SK-N-SH (cell line): Measurements from ENCODE around the gene APRT. TPM values are rescaled to one million over a fixed set of nuclear protein-coding genes. Genes with fewer than 3 reads are reported as not detected.
"Not testable (repeated sequence)": the region's sequence is repeated elsewhere in the genome, so short reads cannot be mapped to it uniquely, and the experiment has no call there.

Experiments
- CTCF ChIA-PET: fragments of 300-600, 350-600 bp; formaldehyde crosslinking; extraction: SDS; loops from one replicate; lab custom pipeline; 2021; lab: Yijun Ruan, JAX
- POLR2A ChIA-PET: fragments of 350-600 bp; sonication (Branson Sonifier 250); formaldehyde crosslinking; extraction: SDS; loops from one replicate; lab custom pipeline; 2020; ENCODE audit warnings: antibody characterized with exemption, inconsistent platforms; lab: Yijun Ruan, JAX
- DNase-seq: peaks from one replicate; pipeline ENCODE4 v3.0.0; 2012
- H2AFZ ChIP-seq: fragments of 200-600 bp; sonication (generic); 2 replicates; pipeline ENCODE4 v1.8.1; 2016; ENCODE audit warnings: antibody characterized with exemption, mild to moderate bottlenecking, low read depth
- H3F3A ChIP-seq: fragments of 200-600 bp; sonication (generic); replicated peaks from 2 replicates; pipeline ENCODE3; 2016; ENCODE audit warnings: antibody characterized with exemption, mild to moderate bottlenecking; ENCODE audit not compliant: insufficient read depth
- H3K27ac ChIP-seq, 2 experiments: fragments of 200-500 bp in 1 of 2; fragments of 200-600 bp in 1 of 2; sonication (Bioruptor generic) in 1 of 2; sonication (generic), shearing (Covaris generic) in 1 of 2; 2 replicates each; pipeline versions ENCODE4 v1.5.1 to v1.6.1; 2014 to 2016; ENCODE audit warnings: low read depth in 2 of 2, inconsistent platforms in 1 of 2, low read length in 1 of 2, mild to moderate bottlenecking in 1 of 2, mixed read lengths in 1 of 2
- H3K27me3 ChIP-seq: fragments of 200-600 bp; sonication (generic), shearing (Covaris generic); 2 replicates; pipeline ENCODE4 v1.6.1; 2016; ENCODE audit warnings: mixed run types; ENCODE audit not compliant: insufficient read depth
- H3K36me3 ChIP-seq, 2 experiments: fragments of 200-500 bp in 1 of 2; fragments of 200-600 bp in 1 of 2; sonication (Bioruptor generic) in 1 of 2; sonication (generic) in 1 of 2; replicated peaks in 1 of 2; 2 replicates each; pipeline versions ENCODE3 to v1.5.1; 2014 to 2016; ENCODE audit warnings: low read length in 1 of 2, mild to moderate bottlenecking in 1 of 2; ENCODE audit not compliant: insufficient read depth in 2 of 2, control insufficient read depth in 1 of 2
- H3K4me1 ChIP-seq, 2 experiments: fragments of 200-500 bp in 1 of 2; fragments of 200-600 bp in 1 of 2; sonication (Bioruptor generic) in 1 of 2; sonication (generic), shearing (Covaris generic) in 1 of 2; 2 replicates each; pipeline versions ENCODE4 v1.5.1 to v1.6.1; 2014 to 2016; ENCODE audit warnings: low read depth in 1 of 2, low read length in 1 of 2, mixed run types in 1 of 2; ENCODE audit not compliant: insufficient read depth in 2 of 2, control insufficient read depth in 1 of 2
- H3K4me2 ChIP-seq: fragments of 200-600 bp; sonication (generic), shearing (Covaris generic); 2 replicates; pipeline ENCODE4 v1.6.1; 2017; ENCODE audit warnings: mixed run types
- H3K4me3 ChIP-seq, 2 experiments: fragments of 200-500 bp in 1 of 2; fragments of 200-600 bp in 1 of 2; sonication (Bioruptor generic) in 1 of 2; sonication (generic), shearing (Covaris generic) in 1 of 2; 2 replicates each; pipeline versions ENCODE4 v1.5.1 to v1.8.1; 2014 to 2016; ENCODE audit warnings: low read depth in 2 of 2, inconsistent platforms in 1 of 2, low read length in 1 of 2, mild to moderate bottlenecking in 1 of 2, mixed read lengths in 1 of 2, moderate library complexity in 1 of 2
- H3K79me2 ChIP-seq: fragments of 200-600 bp; sonication (generic); 2 replicates; pipeline ENCODE4 v1.8.1; 2017; ENCODE audit warnings: mild to moderate bottlenecking; ENCODE audit not compliant: insufficient read depth
- H3K9ac ChIP-seq: fragments of 200-600 bp; sonication (generic); 2 replicates; pipeline ENCODE4 v1.6.1; 2017; ENCODE audit warnings: mixed run types
- H3K9me2 ChIP-seq: fragments of 200-600 bp; sonication (generic); 2 replicates; pipeline ENCODE4 v1.6.1; 2017; ENCODE audit warnings: mixed run types
- H3K9me3 ChIP-seq: fragments of 200-600 bp; sonication (generic); 2 replicates; pipeline ENCODE4 v1.6.1; 2017; ENCODE audit warnings: mixed run types, mild to moderate bottlenecking, moderate library complexity
- H4K20me1 ChIP-seq: fragments of 200-600 bp; sonication (generic); 2 replicates; pipeline ENCODE4 v1.6.1; 2017; ENCODE audit warnings: mild to moderate bottlenecking, mixed run types; ENCODE audit not compliant: insufficient read depth
- CHD2 ChIP-seq: fragments of 150-350 bp; IDR thresholded peaks from 2 replicates; pipeline ENCODE4 v1.6.1; 2018; ENCODE audit warnings: low read length; ENCODE audit not compliant: partially characterized antibody
- EZH2phosphoT487 ChIP-seq: fragments of 200-600 bp; sonication (generic); IDR thresholded peaks from 2 replicates; pipeline ENCODE4 v1.6.1; 2017; ENCODE audit warnings: low read depth, mixed run types, mild to moderate bottlenecking, antibody characterized with exemption, moderate library complexity, borderline replicate concordance
- GABPA ChIP-seq: IDR thresholded peaks from 2 replicates; pipeline ENCODE4 v1.4.0; 2012; ENCODE audit warnings: low read depth, mild to moderate bottlenecking
- MEF2A ChIP-seq: IDR thresholded peaks from 2 replicates; pipeline ENCODE4 v1.4.0; 2012; ENCODE audit warnings: low read depth, borderline replicate concordance
- REST ChIP-seq: IDR thresholded peaks from 2 replicates; pipeline ENCODE4 v1.6.1; 2012; ENCODE audit warnings: mild to moderate bottlenecking, low read depth, low read length, moderate library complexity
- RFX5 ChIP-seq: IDR thresholded peaks from 2 replicates; pipeline ENCODE4 v1.6.1; 2012; ENCODE audit warnings: mild to moderate bottlenecking, improper control_type of control experiment, low read length
- SIN3A ChIP-seq: IDR thresholded peaks from 2 replicates; pipeline ENCODE4 v1.6.1; 2012; ENCODE audit warnings: low read depth, mild to moderate bottlenecking, low read length, moderate library complexity, borderline replicate concordance
- TEAD4 ChIP-seq: IDR thresholded peaks from 2 replicates; pipeline ENCODE4 v1.4.0; 2012; ENCODE audit warnings: mild to moderate bottlenecking, borderline replicate concordance; ENCODE audit not compliant: insufficient read depth
- USF1 ChIP-seq: IDR thresholded peaks from 2 replicates; pipeline ENCODE4 v1.4.0; 2012; ENCODE audit warnings: low read depth, borderline replicate concordance
- WGBS: methylation state at CpG from one replicate; pipeline ENCODE4 v1.1.6; 2017; ENCODE audit warnings: low lambda C conversion rate; 5-methylcytosine and 5-hydroxymethylcytosine counted together
- polyA plus RNA-seq, 3 experiments: library from polyadenylated mRNA; depleted of rRNA; stranded (reverse); fragments of >200 nt; gene quantifications; 2 replicates each; pipeline ENCODE4 v1.2.3, GENCODE V29; 2012

Gene APRT
- polyA plus RNA-seq, 1 of the 3 experiments (the other 2 are of a cell fraction) = 192 TPM

- Histone ChIP-seq H3K9ac (no peak overlapping the region), H3F3A (no peaks in the 10 kb centered on the region), H3K79me2 (no peaks in the 10 kb centered on the region), H3K27me3 (no peaks in the 10 kb centered on the region), H3K4me3 (no peak overlapping the region), H3K4me2 (no peak overlapping the region), H3K36me3 (peaks cover 0 to 19% of the 10 kb centered on the region in 2 experiments)
- no CpG with 5 or more reads among the region's 12 CpGs for WGBS
- TF ChIP-seq RFX5 = no peak
- TF ChIP-seq, all 33 proteins: peak for 0
- POLR2A ChIA-PET = no interaction called here
- Histone ChIP-seq H3K9me2 (no peaks in the 10 kb centered on the region), H2AFZ (no peak overlapping the region), H3K9me3 (no peaks in the 10 kb centered on the region), H3K27ac (no peak overlapping the region), H3K4me1 (no peaks in the 10 kb centered on the region), H4K20me1 (no peaks in the 10 kb centered on the region)
- DNase-seq = no peak
- CTCF ChIA-PET = interaction anchor here (1.2 kb wide), 2 partner anchors 9 to 342 kb away, joined by 3 read pairs; no protein-coding TSS in a partner anchor
Observed at GRCh38 chr16:88825146-88825545, 13.4 kb upstream of the APRT start.

- ChIA-PET POLR2A (no interaction called here), CTCF (interaction anchor here (1.2 kb wide), 2 partner anchors 9 to 343 kb away, joined by 3 read pairs; no protein-coding TSS in a partner anchor)
- WGBS = 91% methylated on average over 13 of the region's 33 CpGs
- Histone ChIP-seq H3K9me2 (no peaks in the 10 kb centered on the region), H3K4me1 (no peaks in the 10 kb centered on the region), H3K79me2 (no peaks in the 10 kb centered on the region), H3K36me3 (peaks cover 0 to 19% of the 10 kb centered on the region in 2 experiments), H2AFZ (no peak overlapping the region), H3K27ac (no peak overlapping the region), H3K4me2 (no peak overlapping the region), H3K4me3 (no peak overlapping the region), H3K9me3 (no peaks in the 10 kb centered on the region), H3F3A (no peaks in the 10 kb centered on the region), H4K20me1 (no peaks in the 10 kb centered on the region), H3K27me3 (no peaks in the 10 kb centered on the region), H3K9ac (no peak overlapping the region)
- DNase-seq = no peak
- TF ChIP-seq GABPA (no peak), USF1 (no peak), CHD2 (no peak), MEF2A (no peak), TEAD4 (no peak), REST (no peak), SIN3A (no peak), EZH2phosphoT487 (no peak)
Observed at GRCh38 chr16:88824256-88825077, 12.7 kb upstream of the APRT start.

- DNase-seq, H3K9me2 ChIP-seq, POLR2A ChIA-PET, H2AFZ ChIP-seq, H3F3A ChIP-seq, H3K27me3 ChIP-seq, H3K79me2 ChIP-seq, H4K20me1 ChIP-seq, H3K9me3 ChIP-seq, H3K4me2 ChIP-seq, H3K4me3 ChIP-seq, H3K4me1 ChIP-seq, H3K9ac ChIP-seq, H3K27ac ChIP-seq: not testable (repeated sequence)
- H3K36me3 ChIP-seq = peaks cover 0 to 19% of the 10 kb centered on the region in 2 experiments
- 97% methylated on average over 24 of the region's 31 CpGs for WGBS
- CTCF ChIA-PET = interaction anchor here (0.6 kb wide), 1 partner anchor 57 kb away, joined by 3 read pairs; no protein-coding TSS in a partner anchor
Observed at GRCh38 chr16:88823646-88824045, 11.9 kb upstream of the APRT start.
